ENCODE measurements around the gene CAP1. TPM values are rescaled to one million over a fixed set of nuclear protein-coding genes. Genes with fewer than 3 reads are reported as not detected.

Gene CAP1
- total and polyA plus RNA-seq, 10 of the 15 experiments (the other 5 are each of a cell fraction or from before 2014, with no cell fraction given) = 360 to 500 (median 431) TPM

DNA sequence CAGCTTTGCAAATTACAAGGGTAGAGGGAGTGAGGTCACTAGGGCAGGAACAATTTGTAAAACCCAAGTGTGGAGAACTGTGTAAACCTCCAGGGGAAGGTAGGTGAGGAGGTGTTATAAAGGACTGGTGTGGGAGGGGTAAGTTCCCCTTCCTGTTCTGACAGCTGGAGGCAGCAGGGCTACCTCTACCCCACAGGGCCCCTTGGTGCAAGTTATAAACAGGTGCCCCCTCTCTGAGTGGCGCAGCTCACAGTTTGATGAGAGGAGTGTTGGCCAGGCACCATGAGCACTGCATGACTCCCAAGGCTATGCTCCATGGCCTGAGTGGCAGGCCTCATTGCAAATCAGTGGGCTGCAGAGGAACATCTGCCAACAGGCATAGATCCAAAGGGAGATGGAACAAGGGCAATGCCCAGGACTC lies 44.5 kb upstream of the CAP1 start:
- DNase-seq (ENCODE audit: low read depth, low spot score) = peak; percentile 52
- no TSS peak for BruUV-seq (replicated peaks)
- Histone ChIP-seq H3K4me1 (ENCODE audit: control insufficient read depth, insufficient read depth, low read length) (peaks cover 25% of the 10 kb centered on the region), H3K27ac (ENCODE audit: control insufficient read depth, insufficient read depth) (peak overlapping the region; percentile 64), H3K36me3 (ENCODE audit: control insufficient read depth in 2 of 2, insufficient read depth in 2 of 2, low read length in 1 of 2) (no peaks in the 10 kb centered on the region), H3K79me2 (ENCODE audit: control insufficient read depth, insufficient read depth, low read length) (no peaks in the 10 kb centered on the region), H3K9me3 (replicated peaks; ENCODE audit: control insufficient read depth, insufficient read depth, low read length) (peaks cover 2% of the 10 kb centered on the region; the same call in 1 of the 3 replicates), H3K27me3 (replicated peaks in 1 of 2; ENCODE audit: control insufficient read depth in 2 of 2, insufficient read depth in 2 of 2, low read length in 1 of 2) (no peaks in the 10 kb centered on the region), H3K9ac (ENCODE audit: control insufficient read depth, insufficient read depth, low read length) (peak overlapping the region; percentile 20; the same call in 1 of the 2 replicates), H4K20me1 (ENCODE audit: control insufficient read depth, insufficient read depth) (no peaks in the 10 kb centered on the region), H3K4me2 (ENCODE audit: control insufficient read depth, insufficient read depth) (peak overlapping the region; percentile 69), H2AFZ (ENCODE audit: control insufficient read depth, low read depth, low read length) (peak overlapping the region; percentile 63), H3K4me3 (no peak overlapping the region)
- in situ Hi-C loops (cut with MboI) (no loop called here), intact Hi-C loops (cut with micrococcal nuclease; ENCODE audit: unreplicated experiment) (no loop called here)
- FAIRE-seq = no peak
- SMC1A ChIA-PET (ENCODE audit: uncharacterized antibody, unreplicated experiment) = interaction anchor here (0.6 to 3.9 kb wide), 10 partner anchors 8 to 76 kb away, joined by 3 to 17 read pairs (median 3); no protein-coding TSS in a partner anchor
- CTCF ChIA-PET = interaction anchor here (1.0 to 2.9 kb wide), 4 partner anchors 12 to 77 kb away, joined by 3 to 18 read pairs (median 4); no protein-coding TSS in a partner anchor
- 0% methylated on average over 1 of the region's 1 CpG for WGBS (ENCODE audit: insufficient coverage, insufficient replicate concordance, low lambda C conversion rate, missing lambda C conversion rate)
- ATAC-seq = peak; percentile 99
- RAD21 ChIA-PET (ENCODE audit: unreplicated experiment) = interaction anchor here (1.0 to 3.2 kb wide), 5 partner anchors 36 to 179 kb away, joined by 3 to 11 read pairs (median 4); partner anchors contain the start of gene CAP1
- POLR2A ChIA-PET = interaction anchor here (0.6 to 1.5 kb wide), 3 partner anchors 35 to 44 kb away, joined by 3 to 4 read pairs (median 3); partner anchors contain the start of gene CAP1
- TF ChIP-seq CTCF (IDR thresholded peaks at IDR 0.05 in 2 of 3, conservative IDR thresholded peaks at IDR 0.05 in 1 of 3; ENCODE audit: control insufficient read depth in 2 of 3, extremely low read depth in 1 of 3, insufficient read depth in 1 of 3, low read depth in 3 of 3, low read length in 3 of 3) = 0 out of 6 replicates have a peak, but pooled peaks of 1 of the 3 experiments have one; percentile 11
- no peak for TF ChIP-seq CREB1 (IDR thresholded peaks at IDR 0.05; ENCODE audit: low read depth)
- TF ChIP-seq ZNF207 (IDR thresholded peaks at IDR 0.05; ENCODE audit: borderline replicate concordance) = no peak
- no peak for TF ChIP-seq ZSCAN29 (IDR thresholded peaks at IDR 0.05)
- TF ChIP-seq STAT1 (conservative IDR thresholded peaks at IDR 0.05) = no peak
- TF ChIP-seq RAD51 (IDR thresholded peaks at IDR 0.05) = no peak
- no peak for TF ChIP-seq YBX1 (IDR thresholded peaks at IDR 0.05)
- no peak for TF ChIP-seq SIX5 (IDR thresholded peaks at IDR 0.05; ENCODE audit: low read depth, low read length, severe bottlenecking)
- peak; percentile 74 for TF ChIP-seq IKZF1 (conservative IDR thresholded peaks at IDR 0.05)
- no peak for TF ChIP-seq RBBP5 (conservative IDR thresholded peaks at IDR 0.05)
- TF ChIP-seq NFIC (IDR thresholded peaks at IDR 0.05; ENCODE audit: low read depth, low read length) = no peak
- TF ChIP-seq RCOR1 (conservative IDR thresholded peaks at IDR 0.05; ENCODE audit: low read depth, low read length) = no peak
- TF ChIP-seq FOXM1 (IDR thresholded peaks at IDR 0.05; ENCODE audit: low read depth, low read length) = no peak
- TF ChIP-seq IRF4 (IDR thresholded peaks at IDR 0.05; ENCODE audit: low read depth, low read length) = no peak
- no peak for TF ChIP-seq YY1 (IDR thresholded peaks at IDR 0.05; ENCODE audit: low read depth, low read length)
- TF ChIP-seq NFYA (IDR thresholded peaks at IDR 0.05; ENCODE audit: borderline replicate concordance, low read depth, low read length) = no peak
- TF ChIP-seq SMC3 (IDR thresholded peaks at IDR 0.05; ENCODE audit: borderline replicate concordance, low read length) = no peak
- no peak for TF ChIP-seq HDAC6 (IDR thresholded peaks at IDR 0.05; ENCODE audit: unreplicated experiment)
- no peak for TF ChIP-seq SUZ12 (IDR thresholded peaks at IDR 0.05; ENCODE audit: unreplicated experiment)
- TF ChIP-seq LARP7 (IDR thresholded peaks at IDR 0.05) = peak; percentile 50; the same call in 1 of the 2 replicates
- no peak for TF ChIP-seq SMARCA5 (IDR thresholded peaks at IDR 0.05)
- 0 out of 2 replicates have a peak, but pooled peaks have one; percentile 46 for TF ChIP-seq SIN3A (IDR thresholded peaks at IDR 0.05; ENCODE audit: low read depth, low read length)
- no peak for TF ChIP-seq CHD4 (IDR thresholded peaks at IDR 0.05)
- no peak for TF ChIP-seq TARDBP (IDR thresholded peaks at IDR 0.05; ENCODE audit: borderline replicate concordance)
- no peak for TF ChIP-seq TCF7 (IDR thresholded peaks at IDR 0.05; ENCODE audit: borderline replicate concordance)
- no peak for TF ChIP-seq NR2C2 (IDR thresholded peaks at IDR 0.05; ENCODE audit: borderline replicate concordance, control insufficient read depth, insufficient read length, low read depth)
- peak; percentile 76 for TF ChIP-seq DPF2 (IDR thresholded peaks at IDR 0.05)
- TF ChIP-seq CBX5 (IDR thresholded peaks at IDR 0.05; ENCODE audit: low read depth) = no peak
